Choroid plexus epithelial cell (primary cell): ENCODE measurements around the gene SRGAP3.

Experiments used
- DNase-seq: peaks from one replicate; pipeline ENCODE4 v3.0.0-alpha.2; 2010; ENCODE audit warnings: low read depth
- H3K4me3 ChIP-seq: 2 replicates; pipeline ENCODE4 v1.5.1; 2011; ENCODE audit warnings: low read depth, mild to moderate bottlenecking, control low read depth, low read length, moderate library complexity
- CTCF ChIP-seq: conservative IDR thresholded peaks from 2 replicates; pipeline ENCODE4 v1.5.1; 2011; ENCODE audit warnings: low read depth, mild to moderate bottlenecking, control low read depth, inconsistent platforms, low read length, moderate library complexity

The SRGAP3 gene

DNA sequence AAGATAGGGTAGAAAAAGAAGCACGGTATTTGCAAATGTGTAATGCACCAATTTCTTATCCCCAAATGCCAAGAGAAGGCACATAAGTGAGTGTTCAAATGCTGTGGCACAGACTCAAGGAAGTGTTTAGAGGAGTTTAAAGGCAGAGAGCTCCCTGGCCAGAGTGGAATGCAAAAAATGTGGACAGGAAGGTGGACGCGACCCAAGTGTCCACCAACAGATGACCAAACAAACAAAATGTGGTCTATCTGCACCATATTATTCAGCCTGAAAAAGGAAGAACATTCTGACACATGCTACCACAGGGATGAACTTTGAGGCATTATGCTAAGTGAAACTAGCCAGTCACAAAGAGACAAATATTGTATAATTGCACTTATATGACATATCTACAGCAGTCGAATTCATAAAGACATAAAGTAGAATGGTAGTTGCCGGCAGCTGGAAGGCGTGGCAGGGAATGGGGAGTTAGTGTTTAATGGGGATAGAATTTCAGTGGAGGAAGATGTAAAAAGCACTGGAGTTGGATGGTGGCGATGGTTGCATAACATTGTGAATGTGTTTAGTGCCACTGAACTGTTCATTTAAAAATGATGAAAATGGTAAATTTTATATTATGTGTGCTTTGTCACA, 126.6 kb downstream of the SRGAP3 start:
- H3K4me3 ChIP-seq = no peak overlapping the region
- DNase-seq = no peak

GRCh38 chr3:9121366-9122001, 128.0 kb downstream of the SRGAP3 start:
- DNase-seq = no peak
- no peak for TF ChIP-seq CTCF
- no peak overlapping the region for H3K4me3 ChIP-seq

More for the DNA sequence above, 126.6 kb downstream of the SRGAP3 start:
- TF ChIP-seq CTCF = no peak

DNA sequence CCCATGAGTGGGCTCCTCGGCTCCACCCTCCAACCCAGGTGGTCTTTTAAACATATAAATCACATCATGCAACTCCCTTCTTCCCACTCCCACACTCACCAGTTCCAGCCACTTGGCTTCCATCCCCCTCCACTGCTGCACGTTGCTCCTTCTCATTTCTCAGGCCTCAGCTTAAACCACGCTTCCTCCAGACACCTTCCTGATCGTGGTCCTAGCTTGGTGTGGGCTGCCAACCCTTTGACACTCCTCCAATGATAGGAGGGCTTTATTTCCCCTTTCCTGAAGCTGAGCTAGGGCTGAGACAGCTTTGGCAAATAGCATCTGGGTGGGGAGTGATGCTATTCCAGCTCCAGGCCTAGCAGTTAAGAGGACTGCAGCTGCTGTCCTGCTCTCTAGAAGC, 130.1 kb downstream of the SRGAP3 start:
- no peak overlapping the region for H3K4me3 ChIP-seq
- no peak for DNase-seq
- no peak for TF ChIP-seq CTCF

DNA sequence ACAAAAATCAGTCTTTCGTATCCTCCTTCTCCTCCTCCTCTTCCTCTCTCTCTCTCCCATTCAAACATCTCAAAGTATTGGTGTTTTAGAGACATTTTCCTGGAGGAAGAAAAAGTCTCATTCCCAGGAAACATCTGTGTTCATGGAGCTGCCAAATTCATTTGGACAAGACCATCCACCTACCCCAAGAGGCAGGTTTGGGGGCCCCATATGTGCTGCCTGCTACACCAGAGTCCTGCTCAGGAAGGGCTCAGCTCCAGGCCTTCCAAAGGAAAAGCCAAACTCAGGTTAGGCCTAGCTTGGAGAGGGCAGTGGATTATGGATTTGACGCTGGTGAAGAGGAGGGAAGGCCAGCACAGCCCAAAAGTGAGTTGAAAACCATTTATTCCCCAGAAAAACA, 131.2 kb downstream of the SRGAP3 start:
- TF ChIP-seq CTCF = no peak
- H3K4me3 ChIP-seq = no peak overlapping the region
- DNase-seq = no peak

- TF ChIP-seq CTCF = no peak
- no peak overlapping the region for H3K4me3 ChIP-seq
- DNase-seq = no peak
Measured at GRCh38 chr3:9117220-9117619, 132.2 kb downstream of the SRGAP3 start.

- TF ChIP-seq CTCF = no peak
- no peak overlapping the region for H3K4me3 ChIP-seq
- DNase-seq = no peak
Measured at GRCh38 chr3:9116336-9116735, 133.1 kb downstream of the SRGAP3 start.

GRCh38 chr3:9115336-9115735, 134.1 kb downstream of the SRGAP3 start:
- no peak for TF ChIP-seq CTCF
- no peak for DNase-seq

More at GRCh38 chr3:9115336-9115735, 134.1 kb downstream of the SRGAP3 start:
- no peak overlapping the region for H3K4me3 ChIP-seq
